ENCODE results near the gene OGFR. TPM values are rescaled to one million over a fixed set of nuclear protein-coding genes. Genes with fewer than 3 reads are reported as not detected.

Gene OGFR
- polyA plus RNA-seq, 3 donors, result 47.8 to 114 (median 79.3) TPM

DNA sequence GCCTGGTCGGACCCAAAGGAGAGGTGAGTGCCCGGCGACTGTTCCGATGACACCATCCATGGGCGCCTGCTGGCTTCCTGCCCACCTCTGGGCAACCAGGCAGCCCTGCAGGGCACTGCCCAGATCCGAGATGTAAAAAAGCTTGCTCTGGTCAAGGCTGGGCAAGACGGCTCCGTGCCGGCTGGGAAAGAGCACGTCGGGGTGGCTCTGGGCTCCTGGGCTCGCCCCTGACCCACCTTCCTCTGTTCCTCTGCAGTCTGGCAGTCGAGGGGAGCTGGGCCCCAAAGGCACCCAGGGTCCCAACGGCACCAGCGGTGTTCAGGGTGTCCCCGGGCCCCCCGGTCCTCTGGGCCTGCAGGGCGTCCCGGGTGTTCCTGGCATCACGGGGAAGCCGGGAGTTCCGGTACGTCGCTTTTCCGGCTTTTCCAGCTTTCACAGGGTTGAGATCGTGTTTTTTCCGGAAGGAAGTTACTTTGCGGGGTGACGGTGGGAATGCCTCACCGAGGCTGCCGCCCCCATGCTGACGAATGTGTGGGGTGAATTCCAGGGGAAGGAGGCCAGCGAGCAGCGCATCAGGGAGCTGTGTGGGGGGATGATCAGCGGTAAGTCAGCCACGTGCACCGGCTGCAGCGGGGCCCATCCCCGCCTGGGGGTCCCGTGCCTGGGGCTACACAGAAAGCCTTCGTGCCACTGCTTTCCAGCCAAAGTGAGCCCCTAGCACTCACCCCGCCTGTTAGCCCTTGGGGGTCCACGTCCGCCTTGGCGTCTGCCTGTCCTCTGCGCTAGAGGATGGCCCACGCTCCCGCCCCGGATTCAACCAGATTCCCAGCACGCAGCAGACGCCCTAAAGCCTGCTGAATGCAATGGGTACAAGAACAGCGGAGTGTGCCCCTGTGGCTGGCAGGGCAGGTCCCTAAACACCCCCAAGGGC, 31.6 kb downstream of the OGFR start:
- Mint-ChIP-seq H3K4me3 (no peak overlapping the region), H3K4me1 (peaks cover 44% of the 10 kb centered on the region), H3K9me3 (no peaks in the 10 kb centered on the region), H3K27me3 (ENCODE audit: low read depth in 3 of 3) (peaks cover 2 to 4% (median 3%) of the 10 kb centered on the region in 3 donors), H3K36me3 (peaks cover 3 to 6% of the 10 kb centered on the region in 2 donors), H3K27ac (no peak overlapping the region)
- no peak overlapping the region for H3K27ac ChIP-seq (ENCODE audit: low read depth in 1 of 2, low read length in 2 of 2)
- no peaks in the 10 kb centered on the region for H3K79me2 ChIP-seq (ENCODE audit: insufficient read depth, low read length)
- no peak overlapping the region for H2AFZ ChIP-seq (ENCODE audit: insufficient read depth, low read depth, low read length, poor library complexity, severe bottlenecking)
- intact Hi-C loops (cut with micrococcal nuclease), result no loop called here
- H3K4me1 ChIP-seq (ENCODE audit: control insufficient read depth in 1 of 2, insufficient read depth in 2 of 2, low read length in 2 of 2), result peaks cover 41 to 48% of the 10 kb centered on the region in 2 donors
- DNase-seq, result no peak
- 81% methylated on average over 51 of the region's 52 CpGs for WGBS (ENCODE audit: insufficient coverage)
- no peaks in the 10 kb centered on the region for H3K27me3 ChIP-seq (ENCODE audit: control insufficient read depth in 2 of 2, insufficient read depth in 2 of 2, low read length in 2 of 2)
- peaks cover 0 to 3% of the 10 kb centered on the region in 2 donors for H3K36me3 ChIP-seq (replicated peaks in 1 of 2; ENCODE audit: control insufficient read depth in 1 of 2, insufficient read depth in 2 of 2, low read length in 2 of 2)
- no peak overlapping the region for H3K9ac ChIP-seq (ENCODE audit: insufficient read depth, low read length, poor library complexity, severe bottlenecking)
- TF ChIP-seq, protein P1, sequence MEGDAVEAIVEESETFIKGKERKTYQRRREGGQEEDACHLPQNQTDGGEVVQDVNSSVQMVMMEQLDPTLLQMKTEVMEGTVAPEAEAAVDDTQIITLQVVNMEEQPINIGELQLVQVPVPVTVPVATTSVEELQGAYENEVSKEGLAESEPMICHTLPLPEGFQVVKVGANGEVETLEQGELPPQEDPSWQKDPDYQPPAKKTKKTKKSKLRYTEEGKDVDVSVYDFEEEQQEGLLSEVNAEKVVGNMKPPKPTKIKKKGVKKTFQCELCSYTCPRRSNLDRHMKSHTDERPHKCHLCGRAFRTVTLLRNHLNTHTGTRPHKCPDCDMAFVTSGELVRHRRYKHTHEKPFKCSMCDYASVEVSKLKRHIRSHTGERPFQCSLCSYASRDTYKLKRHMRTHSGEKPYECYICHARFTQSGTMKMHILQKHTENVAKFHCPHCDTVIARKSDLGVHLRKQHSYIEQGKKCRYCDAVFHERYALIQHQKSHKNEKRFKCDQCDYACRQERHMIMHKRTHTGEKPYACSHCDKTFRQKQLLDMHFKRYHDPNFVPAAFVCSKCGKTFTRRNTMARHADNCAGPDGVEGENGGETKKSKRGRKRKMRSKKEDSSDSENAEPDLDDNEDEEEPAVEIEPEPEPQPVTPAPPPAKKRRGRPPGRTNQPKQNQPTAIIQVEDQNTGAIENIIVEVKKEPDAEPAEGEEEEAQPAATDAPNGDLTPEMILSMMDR (IDR thresholded peaks at IDR 0.05), result no peak
- no peaks in the 10 kb centered on the region for H4K20me1 ChIP-seq (ENCODE audit: insufficient read depth, low read length)
- no peaks in the 10 kb centered on the region for H3K9me3 ChIP-seq (replicated peaks in 1 of 2; ENCODE audit: control insufficient read depth in 1 of 2, insufficient read depth in 1 of 2, low read length in 2 of 2)
- H3K4me2 ChIP-seq (replicated peaks; ENCODE audit: extremely low read depth, low read length, poor library complexity, severe bottlenecking), result no peak overlapping the region
- H3K4me3 ChIP-seq (replicated peaks in 1 of 3; ENCODE audit: low read depth in 2 of 3, low read length in 3 of 3), result no peak overlapping the region

DNA sequence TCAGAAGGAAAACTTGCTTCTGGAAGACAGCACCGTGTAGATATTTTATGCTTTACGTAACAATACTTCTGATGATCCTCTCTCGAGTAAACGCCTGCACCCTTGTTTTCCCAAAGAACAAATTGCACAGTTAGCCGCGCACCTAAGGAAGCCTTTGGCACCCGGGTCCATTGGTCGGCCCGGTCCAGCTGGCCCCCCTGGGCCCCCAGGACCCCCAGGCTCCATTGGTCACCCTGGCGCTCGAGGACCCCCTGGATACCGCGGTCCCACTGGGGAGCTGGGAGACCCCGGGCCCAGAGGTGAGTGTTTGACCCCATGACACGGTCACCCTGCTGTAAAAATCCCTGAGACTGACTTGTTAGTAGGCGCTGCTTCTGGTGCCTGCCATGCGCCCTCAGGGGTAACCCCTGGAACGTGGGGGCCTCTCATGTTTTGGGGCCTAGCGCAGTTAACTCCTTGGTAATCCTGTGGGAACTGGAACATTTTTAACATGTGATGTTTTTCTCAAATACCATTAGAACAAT, 32.4 kb downstream of the OGFR start:
- no peaks in the 10 kb centered on the region for H3K79me2 ChIP-seq (ENCODE audit: insufficient read depth, low read length)
- H3K4me2 ChIP-seq (replicated peaks; ENCODE audit: extremely low read depth, low read length, poor library complexity, severe bottlenecking), result no peak overlapping the region
- no peaks in the 10 kb centered on the region for H3K9me3 Mint-ChIP-seq
- peaks cover 33 to 40% of the 10 kb centered on the region in 2 donors for H3K4me1 ChIP-seq (ENCODE audit: control insufficient read depth in 1 of 2, insufficient read depth in 2 of 2, low read length in 2 of 2)
- H3K27ac Mint-ChIP-seq, result peak overlapping the region in 1 of 7 donors; percentile 54
- H3K4me3 ChIP-seq (replicated peaks in 1 of 3; ENCODE audit: low read depth in 2 of 3, low read length in 3 of 3), result no peak overlapping the region
- WGBS (ENCODE audit: insufficient coverage), result 98% methylated on average over 16 of the region's 19 CpGs
- DNase-seq, result no peak
- intact Hi-C loops (cut with micrococcal nuclease), result no loop called here
- H3K36me3 Mint-ChIP-seq, result peaks cover 3 to 7% of the 10 kb centered on the region in 2 donors
- no peaks in the 10 kb centered on the region for H4K20me1 ChIP-seq (ENCODE audit: insufficient read depth, low read length)
- H3K27me3 Mint-ChIP-seq (ENCODE audit: low read depth in 3 of 3), result peaks cover 2 to 3% (median 3%) of the 10 kb centered on the region in 3 donors
- H3K4me1 Mint-ChIP-seq, result peaks cover 36% of the 10 kb centered on the region
- no peak overlapping the region for H3K27ac ChIP-seq (ENCODE audit: low read depth in 1 of 2, low read length in 2 of 2)
- H3K4me3 Mint-ChIP-seq, result no peak overlapping the region
- no peaks in the 10 kb centered on the region for H3K27me3 ChIP-seq (ENCODE audit: control insufficient read depth in 2 of 2, insufficient read depth in 2 of 2, low read length in 2 of 2)
- peaks cover 0 to 3% of the 10 kb centered on the region in 2 donors for H3K36me3 ChIP-seq (replicated peaks in 1 of 2; ENCODE audit: control insufficient read depth in 1 of 2, insufficient read depth in 2 of 2, low read length in 2 of 2)
- TF ChIP-seq, protein P1 (IDR thresholded peaks at IDR 0.05), result no peak
- no peak overlapping the region for H2AFZ ChIP-seq (ENCODE audit: insufficient read depth, low read depth, low read length, poor library complexity, severe bottlenecking)
- no peak overlapping the region for H3K9ac ChIP-seq (ENCODE audit: insufficient read depth, low read length, poor library complexity, severe bottlenecking)
- no peaks in the 10 kb centered on the region for H3K9me3 ChIP-seq (replicated peaks in 1 of 2; ENCODE audit: control insufficient read depth in 1 of 2, insufficient read depth in 1 of 2, low read length in 2 of 2)
